ENCODE data around the gene TMEM106C. TPM values are rescaled to one million over a fixed set of nuclear protein-coding genes. Genes with fewer than 3 reads are reported as not detected.

TMEM106C gene
- total and polyA plus RNA-seq, 10 of the 15 experiments (the other 5 are each of a cell fraction or from before 2014, with no cell fraction given) = 90.2 to 280 (median 161) TPM

DNA sequence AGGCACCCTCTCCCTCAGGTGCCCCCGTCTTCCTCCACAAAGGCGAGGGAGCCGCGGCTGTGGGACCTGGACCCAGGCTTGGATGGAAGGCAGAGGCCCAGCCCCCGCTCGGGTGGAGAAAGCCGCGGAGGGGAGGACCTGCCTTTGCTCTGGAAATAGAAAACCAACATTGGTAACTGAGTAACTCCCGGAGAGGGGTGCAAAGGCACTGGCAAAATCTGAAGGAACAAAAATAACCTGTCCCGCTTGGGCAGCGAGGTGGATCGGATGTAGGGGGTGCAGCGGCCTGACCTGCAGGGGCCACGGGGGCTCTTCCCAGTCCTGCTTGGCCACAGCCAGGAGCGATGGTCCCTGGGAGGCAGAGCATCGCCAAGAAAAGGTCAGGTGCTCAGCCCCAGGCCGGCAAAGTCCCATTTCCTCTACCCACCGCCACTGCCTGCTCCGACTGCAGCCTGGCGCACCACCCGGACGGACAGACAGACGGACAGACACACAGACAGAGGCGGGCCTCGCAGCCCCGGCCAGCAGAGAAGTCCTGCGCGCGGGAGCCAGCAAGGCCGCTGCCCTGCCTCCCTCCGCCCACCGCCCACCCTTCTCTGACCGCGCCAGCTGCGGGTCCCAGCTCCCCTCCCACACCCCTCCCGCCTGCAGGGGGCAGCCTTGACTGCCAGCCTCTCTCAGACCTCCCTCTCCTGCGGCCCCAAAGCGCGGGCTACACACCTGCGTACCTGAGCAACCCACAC lies 21.4 kb upstream of the TMEM106C start:
- H3K4me2 ChIP-seq (ENCODE audit: control insufficient read depth, insufficient read depth) = no peak overlapping the region
- no peaks in the 10 kb centered on the region for H3K36me3 ChIP-seq (ENCODE audit: control insufficient read depth in 2 of 2, insufficient read depth in 2 of 2, low read length in 1 of 2)
- in situ Hi-C loops (cut with MboI) (no loop called here), intact Hi-C loops (cut with micrococcal nuclease; ENCODE audit: unreplicated experiment) (no loop called here)
- H4K20me1 ChIP-seq (ENCODE audit: control insufficient read depth, insufficient read depth) = no peaks in the 10 kb centered on the region
- WGBS (ENCODE audit: insufficient coverage, insufficient replicate concordance, low lambda C conversion rate, missing lambda C conversion rate) = 26% methylated on average over 18 of the region's 40 CpGs
- CTCF ChIA-PET = no interaction called here
- RAD21 ChIA-PET (ENCODE audit: unreplicated experiment) = interaction anchor here (1.0 kb wide), 1 partner anchor 103 kb away, joined by 3 read pairs; no protein-coding TSS in a partner anchor
- no TSS peak for BruUV-seq (replicated peaks)
- DNase-seq (ENCODE audit: low read depth, low spot score) (no peak), ATAC-seq (peak; percentile 65), FAIRE-seq (no peak)
- no peaks in the 10 kb centered on the region; a peak in 2 of 4 replicates for H3K27me3 ChIP-seq (replicated peaks in 1 of 2; ENCODE audit: control insufficient read depth in 2 of 2, insufficient read depth in 2 of 2, low read length in 1 of 2)
- SMC1A ChIA-PET (ENCODE audit: uncharacterized antibody, unreplicated experiment) = no interaction called here
- H2AFZ ChIP-seq (ENCODE audit: control insufficient read depth, low read depth, low read length) = no peak overlapping the region
- no peaks in the 10 kb centered on the region for H3K9me3 ChIP-seq (replicated peaks; ENCODE audit: control insufficient read depth, insufficient read depth, low read length)
- no peak overlapping the region for H3K9ac ChIP-seq (ENCODE audit: control insufficient read depth, insufficient read depth, low read length)
- POLR2A ChIA-PET = interaction anchor here (0.7 kb wide), 1 partner anchor 77 kb away, joined by 3 read pairs; no protein-coding TSS in a partner anchor
- H3K4me1 ChIP-seq (ENCODE audit: control insufficient read depth, insufficient read depth, low read length) = no peaks in the 10 kb centered on the region
- no peak overlapping the region for H3K4me3 ChIP-seq
- H3K79me2 ChIP-seq (ENCODE audit: control insufficient read depth, insufficient read depth, low read length) = no peaks in the 10 kb centered on the region
- no peak overlapping the region for H3K27ac ChIP-seq (ENCODE audit: control insufficient read depth, insufficient read depth)
- no peak for TF ChIP-seq SIN3A (IDR thresholded peaks at IDR 0.05; ENCODE audit: low read depth, low read length)
- TF ChIP-seq ZNF207 (IDR thresholded peaks at IDR 0.05; ENCODE audit: borderline replicate concordance) = no peak
- TF ChIP-seq TAF1 (IDR thresholded peaks at IDR 0.05; ENCODE audit: borderline replicate concordance, low read depth, low read length) = no peak
- no peak for TF ChIP-seq WRNIP1 (IDR thresholded peaks at IDR 0.05; ENCODE audit: borderline replicate concordance, low read depth, low read length)
- 0 out of 2 replicates have a peak, but pooled peaks have one; percentile 16 for TF ChIP-seq RAD21 (IDR thresholded peaks at IDR 0.05; ENCODE audit: insufficient read depth, low read depth, low read length)
- TF ChIP-seq, protein P1, sequence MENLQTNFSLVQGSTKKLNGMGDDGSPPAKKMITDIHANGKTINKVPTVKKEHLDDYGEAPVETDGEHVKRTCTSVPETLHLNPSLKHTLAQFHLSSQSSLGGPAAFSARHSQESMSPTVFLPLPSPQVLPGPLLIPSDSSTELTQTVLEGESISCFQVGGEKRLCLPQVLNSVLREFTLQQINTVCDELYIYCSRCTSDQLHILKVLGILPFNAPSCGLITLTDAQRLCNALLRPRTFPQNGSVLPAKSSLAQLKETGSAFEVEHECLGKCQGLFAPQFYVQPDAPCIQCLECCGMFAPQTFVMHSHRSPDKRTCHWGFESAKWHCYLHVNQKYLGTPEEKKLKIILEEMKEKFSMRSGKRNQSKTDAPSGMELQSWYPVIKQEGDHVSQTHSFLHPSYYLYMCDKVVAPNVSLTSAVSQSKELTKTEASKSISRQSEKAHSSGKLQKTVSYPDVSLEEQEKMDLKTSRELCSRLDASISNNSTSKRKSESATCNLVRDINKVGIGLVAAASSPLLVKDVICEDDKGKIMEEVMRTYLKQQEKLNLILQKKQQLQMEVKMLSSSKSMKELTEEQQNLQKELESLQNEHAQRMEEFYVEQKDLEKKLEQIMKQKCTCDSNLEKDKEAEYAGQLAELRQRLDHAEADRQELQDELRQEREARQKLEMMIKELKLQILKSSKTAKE (IDR thresholded peaks at IDR 0.05; ENCODE audit: low read depth, poor library complexity, severe bottlenecking) = no peak
- no peak for TF ChIP-seq CUX1 (IDR thresholded peaks at IDR 0.05; ENCODE audit: insufficient replicate concordance, low read depth, low read length)
- no peak for TF ChIP-seq MTA2 (IDR thresholded peaks at IDR 0.05; ENCODE audit: low read depth)
- TF ChIP-seq, protein P2, sequence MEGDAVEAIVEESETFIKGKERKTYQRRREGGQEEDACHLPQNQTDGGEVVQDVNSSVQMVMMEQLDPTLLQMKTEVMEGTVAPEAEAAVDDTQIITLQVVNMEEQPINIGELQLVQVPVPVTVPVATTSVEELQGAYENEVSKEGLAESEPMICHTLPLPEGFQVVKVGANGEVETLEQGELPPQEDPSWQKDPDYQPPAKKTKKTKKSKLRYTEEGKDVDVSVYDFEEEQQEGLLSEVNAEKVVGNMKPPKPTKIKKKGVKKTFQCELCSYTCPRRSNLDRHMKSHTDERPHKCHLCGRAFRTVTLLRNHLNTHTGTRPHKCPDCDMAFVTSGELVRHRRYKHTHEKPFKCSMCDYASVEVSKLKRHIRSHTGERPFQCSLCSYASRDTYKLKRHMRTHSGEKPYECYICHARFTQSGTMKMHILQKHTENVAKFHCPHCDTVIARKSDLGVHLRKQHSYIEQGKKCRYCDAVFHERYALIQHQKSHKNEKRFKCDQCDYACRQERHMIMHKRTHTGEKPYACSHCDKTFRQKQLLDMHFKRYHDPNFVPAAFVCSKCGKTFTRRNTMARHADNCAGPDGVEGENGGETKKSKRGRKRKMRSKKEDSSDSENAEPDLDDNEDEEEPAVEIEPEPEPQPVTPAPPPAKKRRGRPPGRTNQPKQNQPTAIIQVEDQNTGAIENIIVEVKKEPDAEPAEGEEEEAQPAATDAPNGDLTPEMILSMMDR (IDR thresholded peaks at IDR 0.05 in 2 of 3, conservative IDR thresholded peaks at IDR 0.05 in 1 of 3; ENCODE audit: control insufficient read depth in 2 of 3, extremely low read depth in 1 of 3, insufficient read depth in 1 of 3, low read depth in 3 of 3, low read length in 3 of 3) = peak; percentile 25 to 52 (median 34); a peak in 5 of 6 replicates
- no peak for TF ChIP-seq ZZZ3 (IDR thresholded peaks at IDR 0.05; ENCODE audit: control insufficient read depth, insufficient read length, low read depth)
- no peak for TF ChIP-seq SUPT20H (IDR thresholded peaks at IDR 0.05; ENCODE audit: borderline replicate concordance, control insufficient read depth, low read depth, low read length)
- TF ChIP-seq RFX5 (IDR thresholded peaks at IDR 0.05; ENCODE audit: low read depth, low read length) = no peak

Data from GM12878 (cell line).